GM21447 (cell line): ENCODE results near the gene FAT2.
"Not testable (repeated sequence)": the region's sequence is repeated elsewhere in the genome, so short reads cannot be mapped to it uniquely, and the experiment has no call there.

Experiments used
- ATAC-seq: cut with Tn5 transposase; IDR thresholded peaks from one replicate; pipeline ENCODE4 v1.9.1; 2021; ENCODE audit not compliant: unreplicated experiment

Gene FAT2

DNA sequence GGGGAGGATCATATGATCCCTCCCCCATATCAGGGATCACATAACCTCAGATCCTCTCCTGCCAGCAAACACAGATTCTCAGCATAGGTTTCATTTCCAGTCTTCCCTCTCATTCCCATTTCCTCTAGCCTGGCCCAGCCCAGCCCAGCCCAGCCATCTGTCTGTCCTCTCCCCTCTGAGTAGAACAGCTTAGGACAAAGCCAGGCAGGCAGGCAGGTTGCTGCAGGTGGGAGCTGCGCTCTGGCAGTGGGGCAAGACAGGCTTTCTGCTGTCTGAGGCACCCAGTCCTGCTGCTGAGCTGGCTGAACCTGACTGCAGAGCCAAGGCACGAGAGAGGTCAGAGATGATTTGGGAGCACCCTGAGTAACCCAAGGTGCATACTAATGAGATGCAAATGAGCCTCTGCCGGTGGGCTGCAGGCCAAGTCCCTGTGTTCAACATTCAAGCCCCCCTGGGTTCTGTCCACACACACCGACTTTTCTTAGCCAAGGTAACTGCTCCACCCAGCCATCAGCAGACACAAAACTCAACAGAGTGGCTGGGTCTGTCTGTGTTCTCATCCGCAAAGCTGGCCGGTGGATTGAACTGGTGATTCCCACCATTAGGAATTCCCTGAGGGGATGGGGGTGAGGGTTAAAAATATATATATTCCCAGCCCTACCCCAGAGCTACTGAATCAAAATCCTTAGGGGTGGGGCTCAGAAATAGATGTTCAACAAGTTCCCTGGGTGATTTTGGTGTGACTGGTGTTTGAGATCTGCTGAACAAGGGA, 9.1 kb downstream of the FAT2 start:
- ATAC-seq = no peak

DNA sequence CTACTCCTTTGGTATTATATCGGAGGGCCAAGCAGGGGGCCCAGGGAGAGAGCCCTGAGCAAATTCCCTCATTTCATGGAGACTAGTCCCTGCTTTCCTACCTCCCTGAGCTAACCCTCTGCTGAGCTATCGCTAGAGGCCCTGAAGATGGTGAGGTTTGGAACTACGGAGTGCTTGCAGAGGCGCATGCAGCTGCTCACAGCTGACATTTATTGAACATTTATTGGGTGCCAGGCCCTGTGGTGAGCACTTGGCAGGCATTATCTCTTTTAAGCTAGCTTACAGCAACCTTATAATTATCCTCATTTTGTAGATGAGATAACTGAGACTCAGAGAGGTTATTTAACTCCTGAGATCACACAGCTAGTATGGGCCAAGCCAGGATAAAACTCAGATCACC, 9.8 kb downstream of the FAT2 start:
- ATAC-seq = no peak

DNA sequence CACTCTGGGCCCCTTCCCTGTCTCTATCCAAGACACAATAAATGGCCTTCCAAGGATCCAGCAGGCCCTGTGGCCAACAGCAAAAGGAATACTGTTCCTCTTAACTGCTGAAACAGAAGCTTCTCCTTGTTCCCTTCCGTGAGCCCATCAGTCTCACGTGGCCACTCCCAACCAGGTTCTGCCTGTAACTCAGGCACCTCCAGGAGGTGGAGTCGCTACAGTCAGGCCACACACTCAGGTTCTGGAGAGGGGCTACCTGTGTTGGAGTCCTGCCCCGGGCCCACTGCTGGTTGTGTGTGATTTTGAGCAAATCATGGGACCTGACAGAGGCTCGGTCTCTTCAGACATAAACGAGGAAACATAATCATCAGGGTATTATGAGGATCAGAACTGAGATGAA, 10.3 kb downstream of the FAT2 start:
- no peak for ATAC-seq

DNA sequence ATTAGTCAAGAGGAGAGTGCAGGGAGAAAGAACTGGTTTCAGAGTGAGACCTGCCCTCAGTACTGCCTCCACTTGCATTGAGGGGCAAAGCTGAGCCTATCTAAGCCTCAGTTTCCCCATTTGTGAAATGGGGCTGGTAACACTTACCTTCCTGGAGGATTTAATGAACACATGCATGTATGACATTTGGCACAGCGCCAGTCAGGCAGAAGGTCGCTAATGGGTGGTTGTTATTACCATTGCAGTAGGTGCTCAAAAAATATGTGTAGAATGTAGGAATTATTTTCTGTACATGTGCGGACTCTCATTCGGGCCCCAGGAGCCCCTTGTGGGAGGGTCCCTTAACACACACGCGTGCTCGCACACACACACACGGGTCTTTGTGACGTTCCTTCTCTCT, 10.9 kb downstream of the FAT2 start:
- no peak for ATAC-seq

DNA sequence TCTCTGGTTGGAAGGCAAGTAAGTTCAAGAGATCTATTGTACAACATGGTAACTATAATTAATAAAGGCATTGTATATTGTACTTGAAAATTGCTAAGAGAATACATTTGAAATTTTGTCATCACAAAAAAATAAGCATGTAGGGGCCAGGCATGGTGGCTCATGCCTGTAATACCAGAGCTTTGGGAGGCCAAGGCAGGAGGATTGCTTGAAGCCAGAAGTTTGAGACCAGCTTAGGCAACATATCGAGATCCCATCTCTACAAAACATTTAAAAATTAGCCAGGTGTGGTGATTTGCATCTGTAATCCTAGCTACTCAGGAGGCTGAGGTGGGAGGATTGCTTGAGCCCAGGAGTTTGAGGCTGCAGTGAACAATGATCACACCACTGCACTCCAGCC, 12.0 kb downstream of the FAT2 start:
- ATAC-seq = not testable (repeated sequence)

DNA sequence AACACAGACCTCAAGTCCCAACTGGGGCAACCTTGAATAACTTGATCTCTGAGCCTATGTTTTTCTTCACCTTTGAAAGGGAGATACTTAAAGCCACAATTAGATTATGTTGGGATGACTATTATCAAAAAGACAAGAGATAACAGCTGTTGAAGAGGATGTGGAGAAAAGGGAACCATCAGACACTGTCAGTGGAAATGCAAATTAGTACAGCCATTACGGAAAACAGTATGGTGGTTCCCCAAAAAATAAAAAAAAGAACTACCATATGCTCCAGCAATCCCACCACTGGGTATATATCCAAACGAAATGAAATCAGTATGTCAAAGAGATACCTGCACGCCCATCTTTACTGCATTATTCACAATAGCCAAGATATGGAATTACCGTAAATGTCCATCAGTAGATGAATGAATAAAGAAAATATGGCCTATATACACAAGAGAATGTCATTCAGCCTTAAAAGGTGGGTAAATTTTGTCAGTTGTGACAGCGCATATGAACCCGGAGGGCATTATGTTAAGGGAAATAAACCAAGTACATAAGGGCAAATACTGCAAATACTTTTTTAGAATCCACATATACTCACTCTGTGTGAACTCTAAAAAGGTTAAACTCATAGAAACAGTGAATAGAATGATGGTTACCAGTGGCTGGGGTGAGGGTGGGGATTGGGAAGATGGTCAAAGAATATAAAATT, 12.7 kb downstream of the FAT2 start:
- ATAC-seq = no peak

DNA sequence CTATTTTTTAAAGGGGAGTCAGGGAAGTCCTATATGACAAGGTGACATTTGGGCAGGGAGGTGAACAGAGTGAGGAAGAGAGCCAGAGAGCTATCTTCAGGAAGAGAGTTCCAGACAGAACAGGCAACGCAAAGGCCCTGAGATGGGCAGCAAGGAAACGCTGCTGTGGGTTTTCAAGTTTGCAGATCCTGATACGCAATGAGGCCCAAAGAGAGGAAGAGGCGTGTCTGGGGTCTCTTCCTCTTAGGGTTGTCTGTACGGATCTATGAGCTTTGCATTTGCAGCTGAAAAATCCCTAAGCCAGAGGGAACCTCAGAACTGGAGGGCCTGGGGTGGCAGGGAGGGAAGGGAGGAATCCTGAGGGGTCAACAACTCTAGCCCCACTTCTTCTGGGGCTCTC, 13.6 kb downstream of the FAT2 start:
- no peak for ATAC-seq

DNA sequence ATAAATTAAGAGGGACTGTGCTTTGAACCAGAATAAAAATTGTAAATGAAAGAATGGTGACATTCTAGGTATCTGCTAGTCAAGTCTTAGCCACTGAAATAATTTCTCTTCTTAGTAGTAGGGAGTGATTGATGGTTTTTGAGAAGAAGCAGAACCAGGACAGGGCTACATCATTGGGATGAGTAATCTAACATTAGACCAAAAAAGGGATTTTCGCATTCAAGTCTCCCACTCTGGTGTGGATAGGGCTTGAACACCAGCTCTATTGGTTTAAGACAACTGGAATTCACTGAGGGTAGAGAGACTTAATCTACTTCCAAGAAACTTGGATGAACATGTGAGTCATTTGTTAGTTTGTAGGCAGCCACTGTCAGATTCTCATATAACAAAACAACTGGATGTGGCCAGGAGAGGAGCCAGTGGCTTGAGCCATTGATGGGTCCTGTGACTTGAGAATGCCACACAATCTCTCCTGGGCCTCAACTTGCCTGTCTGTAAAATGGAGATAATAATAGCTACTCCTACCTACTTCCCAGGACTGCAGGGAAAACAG, 16.6 kb downstream of the FAT2 start:
- no peak for ATAC-seq

DNA sequence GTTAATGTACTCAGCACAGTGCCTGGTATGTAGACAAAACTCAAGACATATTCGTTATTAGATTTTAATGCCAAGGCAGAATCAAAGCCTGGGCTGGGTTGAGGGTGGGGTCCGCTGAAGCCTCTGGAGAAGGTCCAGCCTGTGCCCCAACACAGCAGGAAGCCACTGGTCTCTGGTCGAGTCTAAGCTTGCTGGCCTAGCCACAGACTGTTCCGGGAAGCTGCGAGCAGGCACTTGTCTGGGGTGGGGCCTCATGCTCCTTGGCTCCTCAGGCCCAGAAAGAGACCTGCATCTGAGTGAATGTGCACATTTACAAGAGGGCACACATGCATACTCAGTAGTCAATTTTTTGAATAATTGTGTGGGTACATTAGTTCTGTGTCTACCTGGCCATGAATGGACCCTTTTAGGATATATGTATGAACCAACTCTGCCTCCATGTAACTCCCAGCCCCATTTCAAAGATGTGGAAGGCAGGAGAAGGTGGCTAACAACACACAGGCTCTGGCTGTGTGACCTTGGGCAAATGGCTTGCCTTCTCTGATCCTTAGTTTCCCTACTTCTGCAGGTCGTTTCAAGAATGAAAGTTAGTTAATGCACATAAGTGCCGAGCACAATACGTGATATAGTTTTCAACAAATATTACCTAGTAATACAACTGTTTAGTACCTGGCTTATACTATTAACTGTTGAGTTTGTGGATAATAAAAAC, 18.3 kb downstream of the FAT2 start:
- no peak for ATAC-seq

DNA sequence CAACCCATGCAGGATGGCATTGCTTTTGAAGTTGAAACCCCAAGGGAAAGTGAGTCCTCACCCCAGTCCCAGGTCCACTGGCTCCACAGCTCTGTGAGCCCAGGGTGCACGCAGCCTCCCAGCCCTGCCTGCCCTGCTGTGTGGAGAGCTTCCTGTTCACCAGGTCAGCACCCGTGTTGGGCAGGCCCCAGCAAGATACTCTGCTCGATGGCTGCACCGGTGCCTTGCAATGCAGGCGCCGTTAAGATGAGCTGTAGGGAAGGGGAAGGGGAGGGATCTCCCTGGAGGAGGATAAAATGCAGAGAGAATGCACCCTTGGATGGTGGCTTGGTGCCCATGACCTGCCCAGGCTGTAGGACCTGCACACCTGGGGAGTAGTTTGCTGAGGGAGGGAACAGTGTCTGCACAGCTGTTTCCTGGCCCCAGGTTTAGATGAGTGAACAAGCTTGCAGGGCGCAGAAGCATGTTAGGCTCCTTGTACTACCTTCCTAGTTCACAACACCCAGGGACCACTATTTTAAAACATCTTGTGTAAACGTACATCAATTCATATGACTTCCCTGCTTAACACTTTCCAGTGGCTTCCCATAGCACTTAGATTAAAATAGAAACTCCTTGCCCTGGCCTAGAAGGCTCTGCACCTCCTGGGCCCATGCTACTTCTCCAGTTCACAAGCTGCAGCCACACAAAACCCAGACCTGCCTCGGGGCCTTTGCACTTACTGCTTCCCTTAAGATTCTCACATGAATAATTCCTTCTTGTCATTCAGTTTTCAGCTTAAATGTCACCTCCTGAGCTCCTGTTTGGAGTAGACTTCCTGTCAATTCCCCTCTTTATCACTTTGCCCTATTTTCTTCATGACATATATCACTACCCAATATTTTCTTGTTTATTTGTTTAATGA, 19.6 kb downstream of the FAT2 start:
- ATAC-seq = no peak

DNA sequence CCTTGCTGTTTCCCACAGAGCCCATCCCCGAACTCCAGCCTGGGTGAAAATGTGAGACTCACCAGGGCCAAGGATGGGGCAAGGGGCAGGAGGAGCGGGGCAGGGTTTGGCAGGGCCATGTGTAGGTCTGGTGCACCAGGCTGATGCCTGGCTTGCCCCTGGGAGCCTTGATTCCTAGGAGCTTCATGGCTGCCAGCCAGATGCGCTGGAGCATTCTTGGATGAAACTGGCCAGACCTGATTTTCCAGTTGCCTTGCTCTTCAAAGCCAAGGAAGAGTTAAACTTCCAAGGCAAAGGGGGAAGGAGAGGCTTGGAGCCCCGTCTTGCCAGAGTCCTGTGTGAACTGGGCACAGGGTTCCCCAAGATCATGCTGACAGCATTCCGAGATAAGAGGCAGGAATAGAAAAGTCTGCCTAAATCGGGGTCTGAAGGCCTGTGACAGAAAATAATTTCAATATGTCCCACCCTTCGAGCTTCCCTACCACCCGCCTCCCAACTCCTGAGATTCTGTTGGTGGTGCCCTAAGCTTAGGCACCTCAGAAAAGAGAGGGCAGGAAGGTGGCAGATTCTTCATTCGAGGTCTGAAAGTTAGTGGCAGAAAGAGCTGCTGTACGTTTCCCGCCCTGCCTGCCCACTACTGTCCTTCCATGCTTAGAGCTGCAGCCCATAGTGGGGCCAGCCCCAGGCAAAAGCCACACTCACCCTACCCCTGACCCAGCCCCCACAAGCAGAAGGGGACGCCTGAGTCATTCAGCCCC, 20.4 kb downstream of the FAT2 start:
- ATAC-seq = no peak

DNA sequence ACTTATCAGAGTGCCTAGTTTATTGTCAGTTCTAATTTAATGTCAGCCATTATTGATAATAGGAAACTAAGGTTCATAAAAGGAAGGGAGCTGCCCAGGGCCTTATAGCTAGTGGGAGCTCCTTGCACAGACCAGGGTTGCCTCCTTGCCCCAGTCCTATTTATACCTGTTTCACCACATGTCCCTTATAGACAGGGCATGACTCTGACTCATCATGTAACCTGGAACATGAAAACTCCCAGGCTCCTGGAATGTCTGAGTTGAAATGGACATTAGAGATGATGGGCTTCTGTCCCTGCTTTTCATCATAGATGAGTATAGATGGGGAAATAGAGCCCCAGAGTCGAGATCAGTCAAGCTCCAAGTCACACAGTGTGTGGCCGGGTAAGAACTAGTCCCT, 21.1 kb downstream of the FAT2 start:
- ATAC-seq = no peak

DNA sequence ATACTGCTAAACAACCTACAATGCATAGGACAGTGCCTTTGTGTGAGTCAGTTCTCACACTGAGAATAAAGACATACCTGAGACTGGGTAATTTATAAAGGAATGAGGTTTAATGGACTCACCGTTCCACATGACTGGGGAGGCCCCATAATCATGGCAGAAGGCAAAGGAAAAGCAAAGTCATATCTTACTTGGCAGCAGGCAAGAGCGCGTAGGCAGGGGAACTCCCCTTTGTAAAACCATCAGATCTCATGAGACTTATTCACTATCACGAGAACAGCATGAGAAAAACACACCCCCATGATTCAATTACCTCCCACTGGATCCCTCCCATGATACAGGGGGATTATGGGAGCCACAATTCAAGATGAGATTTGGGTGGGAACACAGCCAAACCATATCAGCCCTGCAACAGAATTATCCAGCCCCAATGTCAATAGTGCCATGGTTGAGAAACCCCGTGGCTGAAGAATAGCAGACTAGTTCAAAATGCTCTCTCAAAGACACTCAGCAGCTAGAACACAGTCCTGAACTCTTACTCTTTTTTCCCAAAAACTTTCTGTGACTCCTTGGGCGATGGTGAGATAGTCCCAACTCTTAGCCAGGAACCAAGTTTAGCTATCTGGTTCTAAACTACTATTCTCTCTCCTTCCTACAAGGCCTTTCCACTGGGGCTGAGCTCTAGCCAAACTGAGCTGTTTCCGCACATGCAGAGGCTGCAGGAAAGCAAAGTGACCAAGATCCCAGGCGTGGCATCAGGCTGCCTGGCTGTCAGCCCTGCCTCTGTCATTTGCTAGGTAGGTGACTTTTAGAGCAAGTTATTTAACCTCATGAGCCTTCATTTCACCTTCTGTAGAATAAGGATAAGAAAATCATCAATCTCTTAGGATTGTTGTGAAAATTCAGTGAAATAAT, 21.7 kb downstream of the FAT2 start:
- no peak for ATAC-seq

DNA sequence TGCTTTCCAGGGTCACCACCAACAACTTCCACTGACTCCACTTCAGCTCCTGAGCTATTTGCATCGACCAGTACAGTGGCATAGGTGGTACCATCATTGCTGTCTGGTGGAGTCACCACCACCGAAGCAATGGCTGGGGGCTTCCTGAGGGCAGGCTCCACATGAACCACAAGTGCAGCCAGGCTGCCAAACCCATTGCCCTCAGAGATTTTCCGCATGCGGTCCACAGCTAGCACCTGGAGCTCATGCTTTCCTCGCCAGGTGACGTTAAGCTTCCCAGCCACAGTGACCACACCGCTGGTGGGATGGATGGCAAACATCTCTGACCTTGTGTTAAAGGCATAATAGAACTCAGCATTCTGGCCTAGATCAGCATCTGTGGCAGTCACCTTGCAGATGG, 23.1 kb downstream of the FAT2 start:
- ATAC-seq = no peak

DNA sequence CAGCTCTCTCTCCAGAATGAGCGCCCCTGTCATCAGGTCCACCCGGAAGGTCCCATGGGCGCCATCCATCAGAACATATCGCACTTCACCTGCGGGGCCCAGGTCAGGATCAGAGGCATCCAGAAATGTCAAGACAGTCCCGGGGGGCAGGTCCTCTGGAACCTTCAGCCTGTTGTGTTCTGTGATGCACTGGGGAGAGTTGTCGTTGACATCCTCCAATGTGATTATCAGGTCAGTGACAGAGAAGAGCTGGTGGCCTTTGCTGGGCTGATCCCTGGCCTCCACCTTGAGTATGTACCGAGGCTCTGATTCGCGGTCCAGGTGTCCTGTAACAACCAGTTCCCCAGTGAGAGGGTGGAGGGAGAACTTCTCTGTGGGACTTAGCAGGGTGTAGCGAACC, 25.2 kb downstream of the FAT2 start:
- no peak for ATAC-seq

DNA sequence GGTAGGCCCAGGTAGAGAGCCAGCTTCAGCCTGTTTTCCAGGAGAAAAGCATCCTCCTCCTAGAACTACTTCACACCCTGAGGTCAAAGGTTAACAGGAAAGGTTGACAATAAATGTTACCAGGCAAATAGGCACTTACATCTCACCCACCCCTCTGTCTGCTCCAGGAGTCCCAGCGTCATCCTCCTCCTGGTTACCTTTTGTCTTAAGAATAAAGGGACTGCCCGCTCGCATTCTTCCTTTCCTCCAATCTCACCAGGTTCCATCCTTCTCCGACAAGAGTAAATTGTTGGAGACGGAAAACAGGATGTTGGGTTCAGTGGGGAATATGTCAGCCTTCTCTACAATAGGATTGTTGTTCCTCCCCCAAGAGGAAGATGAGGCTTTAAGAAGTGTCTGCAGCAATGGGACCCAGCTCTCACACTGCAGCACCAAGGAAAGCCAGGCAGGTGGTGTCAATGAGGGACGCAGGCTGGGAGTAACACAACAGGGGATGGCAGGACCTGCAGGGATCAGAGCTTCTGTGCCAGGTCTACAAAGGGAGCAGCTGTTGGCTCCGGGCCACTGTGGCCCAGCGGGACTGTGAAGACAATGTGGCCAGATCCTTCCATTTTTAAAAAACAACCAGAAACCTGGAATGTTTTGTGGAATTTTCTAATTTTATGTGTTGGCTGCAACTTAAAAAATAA, 29.0 kb downstream of the FAT2 start:
- ATAC-seq = no peak

DNA sequence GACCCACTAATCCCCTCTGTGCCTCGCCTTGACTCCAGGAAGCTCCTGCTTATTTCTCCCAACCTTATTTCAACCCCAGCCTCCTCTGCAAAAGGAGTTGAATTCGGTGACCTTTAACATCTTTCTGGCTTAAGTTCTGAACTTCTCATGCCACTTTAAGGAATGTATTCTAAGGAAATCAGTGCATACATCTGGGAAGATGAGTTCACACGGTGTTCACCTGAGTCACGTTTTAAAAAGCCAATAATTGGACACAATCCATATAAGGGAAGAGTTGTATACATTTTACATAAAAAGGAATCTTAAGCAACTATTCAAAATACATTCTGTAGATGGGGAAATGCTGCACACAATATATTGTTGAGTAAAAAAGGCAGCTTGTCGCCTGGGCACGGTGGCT, 33.2 kb downstream of the FAT2 start:
- ATAC-seq = no peak

DNA sequence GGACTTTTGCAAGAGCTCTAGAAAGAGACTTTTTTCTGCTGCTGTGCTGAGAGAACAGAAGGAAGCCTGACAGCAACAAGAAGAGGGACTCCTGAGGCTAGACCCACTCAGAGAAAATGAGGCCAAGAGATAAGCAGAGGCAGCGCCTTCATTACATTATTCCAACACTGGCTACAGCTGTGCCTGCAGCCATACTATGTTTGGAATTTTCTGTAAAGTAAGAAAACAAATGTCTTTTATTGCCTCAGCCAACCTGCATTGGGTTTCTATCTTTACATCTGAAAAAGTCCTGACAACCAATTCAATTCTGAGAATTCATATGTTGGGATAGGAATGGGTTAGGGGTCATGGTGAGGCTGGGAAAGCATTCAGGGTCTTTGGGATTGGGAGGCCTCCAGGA, 33.7 kb downstream of the FAT2 start:
- no peak for ATAC-seq
